IPS-18a (cell line): ENCODE results near the gene WFDC1.

Experiments
- H3K27ac ChIP-seq: one replicate; pipeline ENCODE4 v1.5.1; 2013; ENCODE audit warnings: low read length
- H3K27me3 ChIP-seq: one replicate; pipeline ENCODE4 v1.6.1; 2013; ENCODE audit warnings: mild to moderate bottlenecking, low read length; ENCODE audit not compliant: control insufficient read depth, insufficient read depth
- H3K36me3 ChIP-seq: one replicate; pipeline ENCODE4 v1.6.1; 2013; ENCODE audit warnings: low read depth, low read length; ENCODE audit not compliant: control insufficient read depth
- H3K4me1 ChIP-seq: one replicate; pipeline ENCODE4 v1.6.1; 2013; ENCODE audit warnings: low read depth, low read length; ENCODE audit not compliant: control insufficient read depth
- H3K4me3 ChIP-seq: one replicate; pipeline ENCODE4 v1.5.1; 2013; ENCODE audit warnings: low read length
- H3K9ac ChIP-seq: one replicate; pipeline ENCODE4 v1.6.1; 2013; ENCODE audit warnings: mild to moderate bottlenecking, low read length, moderate library complexity
- H3K9me3 ChIP-seq: one replicate; pipeline ENCODE4 v1.6.1; 2013; ENCODE audit warnings: low read depth, low read length; ENCODE audit not compliant: control insufficient read depth

Gene WFDC1

GRCh38 chr16:84288902-84289301 is 5.8 kb upstream of the WFDC1 start:
- no peaks in the 10 kb centered on the region for H3K27me3 ChIP-seq
- H3K27ac ChIP-seq = no peak overlapping the region
- H3K9me3 ChIP-seq = no peaks in the 10 kb centered on the region
- H3K36me3 ChIP-seq = no peaks in the 10 kb centered on the region
- H3K9ac ChIP-seq = no peak overlapping the region
- H3K4me1 ChIP-seq = peaks cover 5% of the 10 kb centered on the region
- H3K4me3 ChIP-seq = no peak overlapping the region

- H3K27ac ChIP-seq = no peak overlapping the region
- peaks cover 19% of the 10 kb centered on the region for H3K4me1 ChIP-seq
- no peak overlapping the region for H3K4me3 ChIP-seq
- no peaks in the 10 kb centered on the region for H3K9me3 ChIP-seq
- H3K36me3 ChIP-seq = no peaks in the 10 kb centered on the region
- H3K27me3 ChIP-seq = peaks cover 4% of the 10 kb centered on the region
- no peak overlapping the region for H3K9ac ChIP-seq
These were observed 3.5 kb upstream of the WFDC1 start for GRCh38 chr16:84291226-84291625.

- Histone ChIP-seq H3K9ac (no peak overlapping the region), H3K9me3 (no peaks in the 10 kb centered on the region), H3K36me3 (no peaks in the 10 kb centered on the region), H3K4me1 (peaks cover 27% of the 10 kb centered on the region), H3K27me3 (peaks cover 4% of the 10 kb centered on the region), H3K27ac (no peak overlapping the region), H3K4me3 (no peak overlapping the region)
These were observed 2.7 kb upstream of the WFDC1 start for GRCh38 chr16:84292011-84292410.

- Histone ChIP-seq H3K36me3 (no peaks in the 10 kb centered on the region), H3K4me3 (no peak overlapping the region), H3K4me1 (peaks cover 27% of the 10 kb centered on the region), H3K27ac (no peak overlapping the region), H3K9me3 (no peaks in the 10 kb centered on the region), H3K27me3 (peaks cover 4% of the 10 kb centered on the region), H3K9ac (no peak overlapping the region)
These were observed 1.3 kb upstream of the WFDC1 start for GRCh38 chr16:84293406-84293805.

GRCh38 chr16:84294117-84294516 is 561 bp upstream of the WFDC1 start:
- Histone ChIP-seq H3K9ac (no peak overlapping the region), H3K4me1 (peaks cover 27% of the 10 kb centered on the region), H3K36me3 (no peaks in the 10 kb centered on the region), H3K9me3 (no peaks in the 10 kb centered on the region), H3K4me3 (no peak overlapping the region), H3K27ac (no peak overlapping the region), H3K27me3 (peaks cover 4% of the 10 kb centered on the region)

- Histone ChIP-seq H3K36me3 (no peaks in the 10 kb centered on the region), H3K4me3 (no peak overlapping the region), H3K4me1 (peaks cover 36% of the 10 kb centered on the region), H3K27ac (no peak overlapping the region), H3K9ac (no peak overlapping the region), H3K27me3 (peaks cover 4% of the 10 kb centered on the region), H3K9me3 (no peaks in the 10 kb centered on the region)
These were observed 654 bp downstream of the WFDC1 start for GRCh38 chr16:84295203-84295860.

- H3K36me3 ChIP-seq = no peaks in the 10 kb centered on the region
- peaks cover 4% of the 10 kb centered on the region for H3K27me3 ChIP-seq
- H3K9ac ChIP-seq = no peak overlapping the region
- peaks cover 35% of the 10 kb centered on the region for H3K4me1 ChIP-seq
- H3K27ac ChIP-seq = no peak overlapping the region
- H3K9me3 ChIP-seq = no peaks in the 10 kb centered on the region
- H3K4me3 ChIP-seq = no peak overlapping the region
These were observed 3.8 kb downstream of the WFDC1 start for GRCh38 chr16:84298376-84298899.

- Histone ChIP-seq H3K36me3 (no peaks in the 10 kb centered on the region), H3K9me3 (no peaks in the 10 kb centered on the region), H3K9ac (no peak overlapping the region), H3K27ac (no peak overlapping the region), H3K27me3 (peaks cover 4% of the 10 kb centered on the region), H3K4me3 (peak overlapping the region; percentile 17), H3K4me1 (peaks cover 31% of the 10 kb centered on the region)
These were observed 5.2 kb downstream of the WFDC1 start for GRCh38 chr16:84299734-84300440.

GRCh38 chr16:84302111-84302954 is 7.7 kb downstream of the WFDC1 start:
- no peaks in the 10 kb centered on the region for H3K36me3 ChIP-seq
- H3K27me3 ChIP-seq = no peaks in the 10 kb centered on the region
- H3K9me3 ChIP-seq = no peaks in the 10 kb centered on the region
- H3K4me3 ChIP-seq = no peak overlapping the region
- no peak overlapping the region for H3K9ac ChIP-seq
- H3K4me1 ChIP-seq = peaks cover 11% of the 10 kb centered on the region
- no peak overlapping the region for H3K27ac ChIP-seq

- Histone ChIP-seq H3K27me3 (no peaks in the 10 kb centered on the region), H3K36me3 (no peaks in the 10 kb centered on the region), H3K9ac (no peak overlapping the region), H3K4me1 (peaks cover 11% of the 10 kb centered on the region), H3K9me3 (no peaks in the 10 kb centered on the region), H3K27ac (no peak overlapping the region), H3K4me3 (no peak overlapping the region)
These were observed 8.3 kb downstream of the WFDC1 start for GRCh38 chr16:84303023-84303422.

- H3K36me3 ChIP-seq = no peaks in the 10 kb centered on the region
- no peak overlapping the region for H3K9ac ChIP-seq
- H3K27me3 ChIP-seq = no peaks in the 10 kb centered on the region
- H3K27ac ChIP-seq = no peak overlapping the region
- H3K4me3 ChIP-seq = no peak overlapping the region
- no peaks in the 10 kb centered on the region for H3K9me3 ChIP-seq
- peaks cover 11% of the 10 kb centered on the region for H3K4me1 ChIP-seq
These were observed 8.8 kb downstream of the WFDC1 start for GRCh38 chr16:84303516-84303915.
